Activated CD8-positive, alpha-beta memory T cell treated with anti-CD3 and anti-CD28 coated beads, Interleukin-2, amount 50 U/mL, for 1 hour (primary cell): ENCODE data around the gene NTMT1.

Source experiments
- DNase-seq: peaks from one replicate; pipeline ENCODE4 v3.0.0-alpha.2; 2020; ENCODE audit errors: extremely low read depth

Gene NTMT1

GRCh38 chr9:129597355-129598088 is 28.4 kb upstream of the NTMT1 start:
- no peak for DNase-seq

- no peak for DNase-seq
These were observed 27.8 kb upstream of the NTMT1 start for GRCh38 chr9:129598089-129598596.

- DNase-seq: no peak
These were observed 24.8 kb upstream of the NTMT1 start for GRCh38 chr9:129601082-129601674.

- DNase-seq: no peak
These were observed 23.2 kb upstream of the NTMT1 start for GRCh38 chr9:129602598-129603415.

- no peak for DNase-seq
These were observed 21.8 kb upstream of the NTMT1 start for GRCh38 chr9:129604056-129604765.

GRCh38 chr9:129604766-129605163 is 21.2 kb upstream of the NTMT1 start:
- no peak for DNase-seq

GRCh38 chr9:129606161-129607026 is 19.6 kb upstream of the NTMT1 start:
- DNase-seq: no peak

- no peak for DNase-seq
These were observed 19.0 kb upstream of the NTMT1 start for GRCh38 chr9:129607027-129607387.

GRCh38 chr9:129608561-129609481 is 17.1 kb upstream of the NTMT1 start:
- DNase-seq: no peak

- DNase-seq: peak; percentile 68
These were observed 16.3 kb upstream of the NTMT1 start for GRCh38 chr9:129609486-129610212.

GRCh38 chr9:129610213-129610472 is 15.8 kb upstream of the NTMT1 start:
- no peak for DNase-seq

- peak; percentile 38 for DNase-seq
These were observed 15.3 kb upstream of the NTMT1 start for GRCh38 chr9:129610473-129611306.

GRCh38 chr9:129611307-129611800 is 14.6 kb upstream of the NTMT1 start:
- no peak for DNase-seq

- no peak for DNase-seq
These were observed 13.8 kb upstream of the NTMT1 start for GRCh38 chr9:129612123-129612522.

- no peak for DNase-seq
These were observed 13.0 kb upstream of the NTMT1 start for GRCh38 chr9:129612815-129613519.

GRCh38 chr9:129613520-129614175 is 12.3 kb upstream of the NTMT1 start:
- DNase-seq: no peak

- no peak for DNase-seq
These were observed 11.0 kb upstream of the NTMT1 start for GRCh38 chr9:129614932-129615331.
